Stimulated activated CD4-positive, alpha-beta T cell treated with anti-CD3 and anti-CD28 coated beads, TNF-alpha, amount 100 ng/mL, for 48 hours (primary cell): ENCODE data around the gene TEKT4.
"Not testable (repeated sequence)": the region's sequence is repeated elsewhere in the genome, so short reads cannot be mapped to it uniquely, and the experiment has no call there.

Source experiments
- DNase-seq, 3 donors: peaks; one replicate each; pipeline ENCODE4 v3.0.0-alpha.2; 2020; ENCODE audit warnings: low read depth in 3 of 3

The TEKT4 gene, protein sequence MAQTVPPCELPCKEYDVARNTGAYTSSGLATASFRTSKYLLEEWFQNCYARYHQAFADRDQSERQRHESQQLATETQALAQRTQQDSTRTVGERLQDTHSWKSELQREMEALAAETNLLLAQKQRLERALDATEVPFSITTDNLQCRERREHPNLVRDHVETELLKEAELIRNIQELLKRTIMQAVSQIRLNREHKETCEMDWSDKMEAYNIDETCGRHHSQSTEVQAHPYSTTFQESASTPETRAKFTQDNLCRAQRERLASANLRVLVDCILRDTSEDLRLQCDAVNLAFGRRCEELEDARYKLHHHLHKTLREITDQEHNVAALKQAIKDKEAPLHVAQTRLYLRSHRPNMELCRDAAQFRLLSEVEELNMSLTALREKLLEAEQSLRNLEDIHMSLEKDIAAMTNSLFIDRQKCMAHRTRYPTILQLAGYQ

GRCh38 chr2:94871226-94872087 lies at the start of gene TEKT4:
Gene TEKT4 (plus strand): TSS chr2:94871430. CDS start chr2:94871580, 150 bp downstream.
- no peak for DNase-seq

GRCh38 chr2:94839224-94839623 lies 32.0 kb upstream of the TEKT4 start:
- not testable (repeated sequence) for DNase-seq

DNA sequence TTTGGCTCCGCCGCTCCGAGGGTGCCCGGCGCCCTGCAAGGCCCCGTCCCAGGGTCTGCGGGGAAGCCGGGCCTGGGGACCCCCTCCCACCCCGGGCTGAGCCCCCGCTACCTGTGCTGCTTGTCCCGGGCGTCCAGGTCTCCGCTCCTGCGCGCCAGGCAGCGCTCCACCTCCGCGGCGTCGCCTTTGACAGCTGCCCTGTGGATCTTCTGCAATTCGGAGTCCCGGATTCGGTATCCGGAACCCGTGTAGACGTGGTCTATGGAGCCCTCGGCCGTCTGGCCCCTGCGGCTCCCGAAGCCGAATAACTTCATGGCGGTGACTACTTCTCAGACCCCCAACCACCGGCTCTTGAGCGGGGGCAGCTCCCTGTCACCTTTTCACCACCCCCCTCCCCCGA lies 14.4 kb upstream of the TEKT4 start:
- DNase-seq: not testable (repeated sequence)

GRCh38 chr2:94857367-94858162 lies 13.7 kb upstream of the TEKT4 start:
- DNase-seq: not testable (repeated sequence)

GRCh38 chr2:94858163-94858888 lies 12.9 kb upstream of the TEKT4 start:
- DNase-seq: not testable (repeated sequence)

GRCh38 chr2:94861308-94862152 lies 9.7 kb upstream of the TEKT4 start:
- DNase-seq: no peak

- DNase-seq: not testable (repeated sequence)
Observed at GRCh38 chr2:94862903-94863302, 8.3 kb upstream of the TEKT4 start.

DNA sequence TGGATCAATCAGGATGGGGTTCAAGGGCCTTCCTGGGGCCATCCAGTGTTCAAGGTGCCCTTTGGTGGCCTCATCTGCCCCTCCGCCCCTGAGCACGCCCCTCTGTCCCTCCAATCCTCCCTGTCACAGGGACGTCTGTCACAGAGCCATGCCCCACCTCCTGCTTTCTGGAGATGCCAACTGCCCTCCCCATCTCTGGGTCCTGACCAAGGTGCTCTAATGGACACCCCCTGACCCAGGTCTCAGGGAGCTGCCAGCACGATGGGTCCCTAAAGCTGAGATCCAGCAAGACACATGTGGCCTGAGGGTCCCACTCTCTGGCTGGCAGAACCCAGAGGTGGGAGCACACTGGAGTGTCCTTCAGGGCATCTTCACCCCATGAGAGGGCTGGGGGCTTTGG lies 2.1 kb upstream of the TEKT4 start:
- no peak for DNase-seq

DNA sequence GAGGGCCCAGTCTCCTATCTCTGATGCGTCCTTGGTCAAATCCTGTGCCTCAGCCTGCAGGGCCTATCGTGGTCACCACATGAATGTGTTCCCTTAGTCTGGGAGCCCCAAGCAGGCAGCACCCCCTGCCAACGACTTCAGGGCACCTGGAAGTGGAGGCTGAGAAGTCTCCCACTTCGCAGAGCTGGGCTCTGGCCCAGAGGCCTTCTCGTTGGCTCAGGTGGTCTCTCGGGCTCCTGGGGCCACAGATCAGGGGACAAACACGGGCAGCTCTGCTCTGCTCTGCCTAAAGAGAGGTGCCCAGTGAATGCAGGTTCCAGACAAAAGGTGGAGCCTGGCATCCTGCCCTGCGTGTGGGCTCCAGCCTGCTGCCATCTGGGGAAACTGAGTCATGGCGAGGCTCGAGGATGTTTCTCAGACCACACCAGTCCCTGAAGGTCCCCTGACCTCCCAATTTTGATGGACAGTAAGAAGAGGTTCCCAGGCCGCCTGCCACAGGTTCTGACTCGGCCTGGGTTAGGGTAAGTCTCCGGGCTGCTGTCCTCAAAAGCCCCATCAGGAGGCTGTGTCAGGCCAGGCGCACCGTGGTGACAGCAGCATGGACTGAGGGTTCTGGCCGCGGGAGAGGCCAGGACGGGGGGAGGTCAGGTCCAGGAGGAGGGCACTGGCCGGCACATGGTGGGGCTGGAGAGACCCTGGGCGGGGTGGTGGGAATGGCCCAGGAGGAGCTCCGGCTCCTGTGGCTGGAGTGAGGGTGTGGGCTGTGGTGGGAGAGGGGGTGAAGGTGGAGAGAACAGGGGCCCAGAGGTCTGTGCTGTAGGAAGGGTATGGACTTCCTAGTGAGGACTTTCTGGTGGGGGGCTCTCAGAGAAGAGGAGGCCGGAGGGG lies 1.4 kb upstream of the TEKT4 start:
- DNase-seq: no peak

DNA sequence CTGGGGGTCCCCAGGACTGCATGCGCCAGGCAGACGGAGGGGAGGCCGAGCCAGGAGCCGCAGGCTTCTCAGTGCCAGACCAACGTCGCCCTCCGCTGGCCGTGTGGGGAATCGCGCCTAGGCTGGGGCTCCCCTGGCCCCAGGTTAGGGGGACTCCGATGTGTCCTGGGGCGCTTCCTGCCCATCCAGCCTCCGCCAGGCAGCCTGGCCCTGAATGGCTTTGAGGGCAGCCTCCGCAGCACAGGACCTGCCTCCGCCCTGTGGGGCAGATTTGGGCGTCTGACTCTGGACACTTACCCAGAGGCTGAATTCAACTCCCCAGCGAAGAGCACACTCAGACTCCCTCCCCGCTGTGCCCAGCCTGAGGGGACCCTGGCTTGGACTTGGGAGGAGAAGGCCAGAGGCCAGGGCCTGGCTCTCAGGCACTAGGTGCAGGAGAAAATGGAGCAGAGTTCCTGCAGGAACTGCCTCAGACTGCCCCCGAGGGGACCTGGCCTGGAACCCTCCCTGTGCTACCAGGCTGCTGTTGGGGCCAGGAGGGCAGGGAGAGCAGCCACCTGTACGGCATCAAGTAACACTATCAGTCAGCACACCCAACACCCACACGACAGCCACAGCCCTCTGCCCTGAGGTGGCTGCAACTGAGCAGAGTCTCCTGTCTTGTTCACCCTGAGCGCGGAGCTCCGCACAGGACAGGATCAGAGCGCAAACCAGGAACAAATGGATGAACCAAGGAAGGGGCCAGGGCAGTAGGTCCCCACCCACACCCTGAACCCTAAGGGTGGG lies 597 bp upstream of the TEKT4 start:
- peak in 1 of 3 donors; percentile 27 for DNase-seq

- no peak for DNase-seq
Observed at GRCh38 chr2:94872088-94872618, 923 bp downstream of the TEKT4 start.

GRCh38 chr2:94872676-94873361 lies 1.6 kb downstream of the TEKT4 start:
- no peak for DNase-seq

DNA sequence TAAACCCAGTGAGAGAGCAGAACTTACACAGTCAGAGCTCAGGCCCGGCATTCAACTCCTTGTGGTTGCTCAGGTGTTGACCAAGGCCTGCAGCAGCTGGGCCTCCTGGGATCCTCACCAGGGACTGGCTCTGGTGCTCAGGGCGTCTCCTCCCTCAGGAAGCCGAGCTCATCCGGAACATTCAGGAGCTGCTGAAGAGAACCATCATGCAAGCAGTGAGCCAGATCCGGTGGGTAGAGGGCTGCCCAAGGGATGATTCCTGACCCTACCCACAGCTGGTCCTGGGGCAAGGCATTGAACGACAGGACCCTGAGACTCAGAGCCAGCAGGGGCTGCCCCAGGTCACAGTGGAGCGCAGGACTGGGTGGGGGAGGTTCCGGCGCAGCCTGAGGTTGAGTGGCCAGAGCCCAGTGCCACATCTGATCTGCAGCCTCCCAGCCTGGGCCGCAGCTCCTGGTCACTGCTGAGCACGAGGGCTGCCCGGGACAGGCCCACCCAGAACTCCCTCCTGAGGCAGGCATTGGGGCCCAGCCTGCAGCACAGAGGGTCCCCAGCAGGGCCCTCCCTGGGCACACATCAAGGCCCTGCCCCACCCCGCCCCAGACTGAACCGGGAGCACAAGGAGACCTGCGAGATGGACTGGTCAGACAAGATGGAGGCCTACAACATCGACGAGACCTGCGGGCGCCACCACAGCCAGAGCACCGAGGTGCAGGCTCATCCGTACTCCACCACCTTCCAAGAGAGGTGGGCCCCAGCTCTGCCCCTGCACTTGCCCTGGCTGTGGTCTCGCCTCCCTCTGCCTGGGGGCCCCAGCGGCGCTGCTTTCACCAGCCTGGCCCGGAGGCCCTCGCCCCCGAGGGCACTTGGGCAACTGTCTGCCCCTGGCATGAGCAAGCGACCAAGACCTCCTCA lies 2.4 kb downstream of the TEKT4 start:
- DNase-seq: no peak

DNA sequence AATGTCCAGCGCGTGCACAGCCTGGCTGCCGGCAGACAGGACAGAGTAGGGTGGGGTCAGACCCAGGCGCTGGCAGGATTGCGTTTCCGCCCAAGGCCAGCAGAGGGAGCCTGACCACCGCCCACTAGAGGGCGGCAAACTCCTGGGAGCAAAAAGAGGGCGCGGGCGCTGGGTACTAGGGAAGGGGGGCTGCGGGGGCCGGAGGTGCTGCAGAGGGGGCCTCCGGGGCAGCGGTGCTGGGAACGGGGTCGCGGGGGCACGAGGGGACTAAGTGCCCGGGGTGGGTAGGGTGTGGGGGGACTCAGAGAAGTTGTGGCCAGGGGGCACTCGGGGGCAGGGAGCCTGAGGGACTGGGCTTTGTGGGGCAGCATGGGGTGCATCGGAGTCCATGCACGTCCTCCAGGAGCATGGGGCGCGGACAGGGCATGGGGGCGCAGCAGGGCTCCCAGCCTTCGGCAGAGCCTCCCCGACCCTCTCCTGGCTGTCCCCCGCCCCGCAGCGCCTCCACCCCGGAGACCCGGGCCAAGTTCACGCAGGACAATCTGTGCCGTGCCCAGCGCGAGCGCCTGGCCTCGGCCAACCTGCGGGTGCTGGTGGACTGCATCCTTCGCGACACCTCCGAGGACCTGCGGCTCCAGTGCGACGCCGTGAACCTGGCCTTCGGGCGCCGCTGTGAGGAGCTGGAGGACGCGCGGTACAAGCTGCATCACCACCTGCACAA lies 3.2 kb downstream of the TEKT4 start:
- DNase-seq: peak; percentile 47 to 56 (median 53)

DNA sequence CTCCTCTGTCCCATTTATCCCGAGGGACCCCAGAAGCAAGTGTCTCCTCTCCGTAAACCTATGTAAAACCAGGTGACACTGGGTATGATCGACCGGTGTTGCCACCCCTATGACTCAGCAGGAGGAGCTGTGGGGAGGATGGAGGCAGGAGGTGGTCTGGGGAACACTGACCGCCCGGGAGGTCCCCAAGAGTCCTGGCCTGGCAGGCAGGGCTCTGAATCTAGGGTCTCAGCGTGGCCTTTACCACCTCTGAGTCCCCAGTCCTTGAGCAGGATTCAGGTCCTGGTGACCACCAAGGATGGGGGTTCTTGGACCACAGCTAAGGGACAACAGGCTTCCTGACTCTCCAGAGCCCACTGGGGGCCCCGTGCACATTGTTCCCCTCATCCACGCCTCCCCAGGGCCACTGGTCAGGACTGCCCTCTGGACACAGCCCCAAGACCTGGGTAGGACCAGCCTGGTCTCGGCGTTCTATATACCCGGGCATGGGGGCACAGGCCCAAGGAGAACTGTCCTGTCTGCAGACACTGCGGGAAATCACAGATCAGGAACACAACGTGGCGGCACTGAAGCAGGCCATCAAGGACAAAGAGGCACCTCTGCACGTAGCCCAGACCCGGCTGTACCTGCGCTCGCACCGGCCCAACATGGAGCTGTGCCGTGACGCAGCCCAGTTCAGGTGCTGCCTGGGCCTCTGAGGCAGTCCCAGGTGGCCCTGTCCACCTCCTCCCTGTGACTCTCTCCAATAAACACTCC lies 4.0 kb downstream of the TEKT4 start:
- no peak for DNase-seq
